Activated CD8-positive, alpha-beta memory T cell treated with anti-CD3 and anti-CD28 coated beads, Interleukin-2, amount 50 U/mL, for 48 hours (primary cell): ENCODE measurements around the gene GNG13.
"Not testable (repeated sequence)": the region's sequence is repeated elsewhere in the genome, so short reads cannot be mapped to it uniquely, and the experiment has no call there.

Experiments
- DNase-seq: peaks from one replicate; pipeline ENCODE4 v3.0.0-alpha.2; 2020

GNG13 gene

GRCh38 chr16:831571-832413 is 31.3 kb upstream of the GNG13 start:
- DNase-seq: no peak

GRCh38 chr16:830871-831570 is 30.5 kb upstream of the GNG13 start:
- DNase-seq: no peak

- DNase-seq: no peak
Measured at GRCh38 chr16:830107-830870, 29.8 kb upstream of the GNG13 start.

GRCh38 chr16:828891-829290 is 28.4 kb upstream of the GNG13 start:
- no peak for DNase-seq

- no peak for DNase-seq
Measured at GRCh38 chr16:827513-827912, 27.0 kb upstream of the GNG13 start.

GRCh38 chr16:825341-826061 is 25.0 kb upstream of the GNG13 start:
- DNase-seq: no peak

- no peak for DNase-seq
Measured at GRCh38 chr16:824601-825000, 24.1 kb upstream of the GNG13 start.

- DNase-seq: no peak
Measured at GRCh38 chr16:824194-824593, 23.7 kb upstream of the GNG13 start.

- no peak for DNase-seq
Measured at GRCh38 chr16:822909-823297, 22.4 kb upstream of the GNG13 start.

GRCh38 chr16:822174-822908 is 21.8 kb upstream of the GNG13 start:
- no peak for DNase-seq

GRCh38 chr16:821751-822150 is 21.2 kb upstream of the GNG13 start:
- no peak for DNase-seq

- no peak for DNase-seq
Measured at GRCh38 chr16:820748-821147, 20.2 kb upstream of the GNG13 start.

- not testable (repeated sequence) for DNase-seq
Measured at GRCh38 chr16:820044-820408, 19.5 kb upstream of the GNG13 start.

GRCh38 chr16:819336-820043 is 19.0 kb upstream of the GNG13 start:
- no peak for DNase-seq

GRCh38 chr16:818592-818991 is 18.1 kb upstream of the GNG13 start:
- DNase-seq: no peak

- no peak for DNase-seq
Measured at GRCh38 chr16:818132-818531, 17.6 kb upstream of the GNG13 start.

GRCh38 chr16:817001-817906 is 16.7 kb upstream of the GNG13 start:
- DNase-seq: no peak

GRCh38 chr16:815861-816260 is 15.3 kb upstream of the GNG13 start:
- no peak for DNase-seq

- no peak for DNase-seq
Measured at GRCh38 chr16:814974-815373, 14.4 kb upstream of the GNG13 start.

GRCh38 chr16:813916-814412 is 13.4 kb upstream of the GNG13 start:
- DNase-seq: no peak
